Ovary (tissue), 3 donors: ENCODE data around the gene SRD5A1.

ENCODE experiments used
- POLR2A ChIP-seq: fragments of 450-650 bp; IDR thresholded peaks from one replicate; pipeline ENCODE4 v1.6.1; 2017; ENCODE audit warnings: antibody characterized with exemption, mild to moderate bottlenecking, moderate library complexity
- TF ChIP-seq, protein P1 (sequence below), 3 donors: fragments of 450-650 bp in 2 of 3; fragments of 200-600 bp in 1 of 3; IDR thresholded peaks; one replicate each; pipeline versions ENCODE4 v1.5.1 to v1.8.0; 2016 to 2022; ENCODE audit warnings: antibody characterized with exemption in 3 of 3, mild to moderate bottlenecking in 1 of 3
- donor health status: DM: no; HTN: no; CAD: no.

DNA sequence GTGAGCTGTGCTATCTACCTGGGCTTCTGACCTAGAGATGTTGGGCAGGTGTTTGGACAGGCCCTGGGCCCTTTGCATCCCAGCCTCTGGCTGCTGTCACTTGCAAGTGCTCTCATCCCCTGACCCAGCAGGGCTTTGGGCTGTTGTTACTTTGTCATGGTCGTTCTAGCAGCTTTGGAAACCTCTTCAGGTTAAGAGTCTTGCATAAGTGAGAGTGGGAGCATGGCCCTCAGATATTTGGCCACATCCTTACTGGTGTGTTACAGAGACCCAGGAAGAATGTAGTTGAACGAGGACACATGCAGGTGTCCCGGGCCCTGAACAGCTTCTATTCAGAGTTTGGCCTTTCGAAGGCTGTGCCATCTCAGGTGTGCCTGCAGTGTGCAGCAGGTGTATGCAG, 84.4 kb downstream of the SRD5A1 start:
- TF ChIP-seq, protein P1, sequence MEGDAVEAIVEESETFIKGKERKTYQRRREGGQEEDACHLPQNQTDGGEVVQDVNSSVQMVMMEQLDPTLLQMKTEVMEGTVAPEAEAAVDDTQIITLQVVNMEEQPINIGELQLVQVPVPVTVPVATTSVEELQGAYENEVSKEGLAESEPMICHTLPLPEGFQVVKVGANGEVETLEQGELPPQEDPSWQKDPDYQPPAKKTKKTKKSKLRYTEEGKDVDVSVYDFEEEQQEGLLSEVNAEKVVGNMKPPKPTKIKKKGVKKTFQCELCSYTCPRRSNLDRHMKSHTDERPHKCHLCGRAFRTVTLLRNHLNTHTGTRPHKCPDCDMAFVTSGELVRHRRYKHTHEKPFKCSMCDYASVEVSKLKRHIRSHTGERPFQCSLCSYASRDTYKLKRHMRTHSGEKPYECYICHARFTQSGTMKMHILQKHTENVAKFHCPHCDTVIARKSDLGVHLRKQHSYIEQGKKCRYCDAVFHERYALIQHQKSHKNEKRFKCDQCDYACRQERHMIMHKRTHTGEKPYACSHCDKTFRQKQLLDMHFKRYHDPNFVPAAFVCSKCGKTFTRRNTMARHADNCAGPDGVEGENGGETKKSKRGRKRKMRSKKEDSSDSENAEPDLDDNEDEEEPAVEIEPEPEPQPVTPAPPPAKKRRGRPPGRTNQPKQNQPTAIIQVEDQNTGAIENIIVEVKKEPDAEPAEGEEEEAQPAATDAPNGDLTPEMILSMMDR (IDR thresholded peaks at IDR 0.05) = no peak
- no peak for TF ChIP-seq POLR2A
